Measurements from ENCODE around the gene TIPARP. TPM values are rescaled to one million over a fixed set of nuclear protein-coding genes. Genes with fewer than 3 reads are reported as not detected.

The TIPARP gene
- total RNA-seq, 1 experiment from 2014 or later: 15.8 TPM

DNA sequence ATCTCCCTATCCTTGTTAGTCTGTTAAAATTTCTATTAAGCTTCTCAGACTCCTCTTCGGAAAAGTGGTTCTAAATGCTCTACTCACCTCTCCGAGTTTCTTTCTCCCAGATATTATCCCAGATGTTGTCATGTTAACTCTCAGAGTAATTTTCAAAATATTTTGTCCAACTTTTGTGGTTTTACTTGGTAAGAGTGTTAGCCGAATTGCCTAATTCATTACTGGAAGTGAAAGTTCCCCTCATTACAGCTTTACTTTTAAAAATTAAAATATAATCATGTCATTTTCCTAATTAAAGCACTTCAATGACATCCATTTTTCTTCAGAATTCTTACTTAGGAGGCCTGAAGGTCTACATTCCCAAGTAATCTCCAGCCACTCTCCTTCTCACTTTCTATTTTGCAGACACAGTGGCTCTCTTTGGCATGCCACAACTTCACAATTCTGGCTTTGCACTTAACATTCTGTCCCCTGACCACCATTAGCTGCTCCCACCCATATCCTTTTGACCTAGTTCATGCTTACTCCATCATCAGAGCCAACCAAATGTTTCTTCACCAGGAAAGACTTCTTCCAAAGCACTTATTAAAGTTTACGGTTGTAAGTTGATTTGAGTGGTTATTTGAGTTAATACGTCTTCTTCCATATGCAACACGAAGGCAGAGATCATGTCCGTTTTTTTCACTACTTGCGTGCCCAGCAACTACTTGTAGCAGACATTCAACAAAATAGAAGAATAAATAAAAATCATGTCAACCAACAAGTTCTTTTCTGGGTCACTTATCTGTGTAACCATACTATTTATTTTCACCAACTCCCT lies 10.2 kb upstream of the TIPARP start:
- Mint-ChIP-seq H3K4me1 (ENCODE audit: low read depth, unreplicated experiment) (peaks cover 12% of the 10 kb centered on the region), H3K27me3 (ENCODE audit: insufficient read depth, unreplicated experiment) (no peaks in the 10 kb centered on the region), H3K36me3 (ENCODE audit: insufficient read depth, unreplicated experiment) (no peaks in the 10 kb centered on the region), H3K4me3 (ENCODE audit: unreplicated experiment) (no peak overlapping the region), H3K9me3 (ENCODE audit: unreplicated experiment) (no peaks in the 10 kb centered on the region), H3K27ac (ENCODE audit: unreplicated experiment) (no peak overlapping the region)
- Histone ChIP-seq H3K4me3 (ENCODE audit: low read depth, low read length) (no peak overlapping the region), H3K9me3 (no peaks in the 10 kb centered on the region), H3K4me1 (peaks cover 14% of the 10 kb centered on the region), H3K27me3 (replicated peaks; ENCODE audit: control insufficient read depth, insufficient read depth, low read length) (no peaks in the 10 kb centered on the region), H3K36me3 (ENCODE audit: control insufficient read depth, insufficient read depth, low read length) (no peaks in the 10 kb centered on the region)
- intact Hi-C loops (cut with micrococcal nuclease; ENCODE audit: unreplicated experiment): no loop called here
- CTCF ChIA-PET: no interaction called here
- no TSS peak for BruUV-seq (replicated peaks)
- POLR2A ChIA-PET: no interaction called here
- TF ChIP-seq, protein P1, sequence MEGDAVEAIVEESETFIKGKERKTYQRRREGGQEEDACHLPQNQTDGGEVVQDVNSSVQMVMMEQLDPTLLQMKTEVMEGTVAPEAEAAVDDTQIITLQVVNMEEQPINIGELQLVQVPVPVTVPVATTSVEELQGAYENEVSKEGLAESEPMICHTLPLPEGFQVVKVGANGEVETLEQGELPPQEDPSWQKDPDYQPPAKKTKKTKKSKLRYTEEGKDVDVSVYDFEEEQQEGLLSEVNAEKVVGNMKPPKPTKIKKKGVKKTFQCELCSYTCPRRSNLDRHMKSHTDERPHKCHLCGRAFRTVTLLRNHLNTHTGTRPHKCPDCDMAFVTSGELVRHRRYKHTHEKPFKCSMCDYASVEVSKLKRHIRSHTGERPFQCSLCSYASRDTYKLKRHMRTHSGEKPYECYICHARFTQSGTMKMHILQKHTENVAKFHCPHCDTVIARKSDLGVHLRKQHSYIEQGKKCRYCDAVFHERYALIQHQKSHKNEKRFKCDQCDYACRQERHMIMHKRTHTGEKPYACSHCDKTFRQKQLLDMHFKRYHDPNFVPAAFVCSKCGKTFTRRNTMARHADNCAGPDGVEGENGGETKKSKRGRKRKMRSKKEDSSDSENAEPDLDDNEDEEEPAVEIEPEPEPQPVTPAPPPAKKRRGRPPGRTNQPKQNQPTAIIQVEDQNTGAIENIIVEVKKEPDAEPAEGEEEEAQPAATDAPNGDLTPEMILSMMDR (IDR thresholded peaks at IDR 0.05; ENCODE audit: insufficient read depth in 1 of 2, low read depth in 1 of 2, low read length in 1 of 2, severe bottlenecking in 1 of 2, unreplicated experiment in 1 of 2): no peak
- no peak for DNase-seq

DNA sequence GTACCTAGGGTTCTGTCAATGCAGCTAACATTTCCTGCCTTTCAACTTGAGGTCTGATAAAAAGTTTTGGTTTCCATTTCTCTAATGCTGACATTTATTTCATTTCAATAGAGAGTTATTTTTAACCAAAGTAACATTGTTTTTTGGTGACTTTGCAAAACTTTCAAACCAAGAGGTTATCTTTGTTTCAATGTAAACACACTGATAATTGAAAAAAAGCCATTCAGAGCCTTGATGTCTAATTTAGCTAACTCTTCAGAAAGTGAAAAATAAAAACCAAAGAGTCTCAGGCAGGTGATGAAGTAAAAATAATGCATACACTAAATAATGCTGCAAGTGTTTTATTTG lies 9.6 kb upstream of the TIPARP start:
- H3K4me3 ChIP-seq (ENCODE audit: low read depth, low read length): no peak overlapping the region
- no peaks in the 10 kb centered on the region for H3K27me3 ChIP-seq (replicated peaks; ENCODE audit: control insufficient read depth, insufficient read depth, low read length)
- BruUV-seq (replicated peaks): no TSS peak
- no peaks in the 10 kb centered on the region for H3K9me3 ChIP-seq
- Mint-ChIP-seq H3K27ac (ENCODE audit: unreplicated experiment) (no peak overlapping the region), H3K9me3 (ENCODE audit: unreplicated experiment) (no peaks in the 10 kb centered on the region), H3K27me3 (ENCODE audit: insufficient read depth, unreplicated experiment) (no peaks in the 10 kb centered on the region), H3K4me3 (ENCODE audit: unreplicated experiment) (no peak overlapping the region), H3K4me1 (ENCODE audit: low read depth, unreplicated experiment) (peaks cover 12% of the 10 kb centered on the region), H3K36me3 (ENCODE audit: insufficient read depth, unreplicated experiment) (no peaks in the 10 kb centered on the region)
- ChIA-PET CTCF (no interaction called here), POLR2A (no interaction called here)
- no peaks in the 10 kb centered on the region for H3K36me3 ChIP-seq (ENCODE audit: control insufficient read depth, insufficient read depth, low read length)
- no peak for DNase-seq
- intact Hi-C loops (cut with micrococcal nuclease; ENCODE audit: unreplicated experiment): no loop called here
- peaks cover 14% of the 10 kb centered on the region for H3K4me1 ChIP-seq
- TF ChIP-seq, protein P1 (IDR thresholded peaks at IDR 0.05; ENCODE audit: insufficient read depth in 1 of 2, low read depth in 1 of 2, low read length in 1 of 2, severe bottlenecking in 1 of 2, unreplicated experiment in 1 of 2): no peak

DNA sequence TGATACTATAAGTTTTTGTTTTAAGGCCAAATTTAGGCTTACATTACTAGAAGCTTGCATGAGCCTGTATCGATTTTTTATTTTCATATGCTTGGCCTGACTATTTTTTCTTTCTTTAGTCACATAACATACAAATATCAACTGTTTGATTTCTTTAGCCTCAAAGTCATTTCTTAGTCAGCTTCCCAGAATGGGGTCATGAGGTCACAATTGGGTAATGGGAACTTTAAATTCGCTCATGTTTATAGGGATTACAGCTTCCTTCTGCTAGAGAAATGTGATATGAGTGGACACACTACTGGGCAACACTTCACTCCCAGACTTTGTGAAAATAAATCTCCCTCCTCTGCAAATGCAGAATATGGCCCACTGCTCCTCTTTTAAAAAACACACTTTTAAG lies 9.1 kb upstream of the TIPARP start:
- H3K9me3 Mint-ChIP-seq (ENCODE audit: unreplicated experiment): no peaks in the 10 kb centered on the region
- ChIA-PET POLR2A (no interaction called here), CTCF (no interaction called here)
- no peak overlapping the region for H3K27ac Mint-ChIP-seq (ENCODE audit: unreplicated experiment)
- no peaks in the 10 kb centered on the region for H3K36me3 ChIP-seq (ENCODE audit: control insufficient read depth, insufficient read depth, low read length)
- no peaks in the 10 kb centered on the region for H3K27me3 Mint-ChIP-seq (ENCODE audit: insufficient read depth, unreplicated experiment)
- H3K4me1 Mint-ChIP-seq (ENCODE audit: low read depth, unreplicated experiment): peaks cover 12% of the 10 kb centered on the region
- no peak overlapping the region for H3K4me3 Mint-ChIP-seq (ENCODE audit: unreplicated experiment)
- H3K27me3 ChIP-seq (replicated peaks; ENCODE audit: control insufficient read depth, insufficient read depth, low read length): no peaks in the 10 kb centered on the region
- H3K4me1 ChIP-seq: peaks cover 14% of the 10 kb centered on the region
- intact Hi-C loops (cut with micrococcal nuclease; ENCODE audit: unreplicated experiment): no loop called here
- no peaks in the 10 kb centered on the region for H3K36me3 Mint-ChIP-seq (ENCODE audit: insufficient read depth, unreplicated experiment)
- H3K9me3 ChIP-seq: no peaks in the 10 kb centered on the region
- no peak for DNase-seq
- H3K4me3 ChIP-seq (ENCODE audit: low read depth, low read length): no peak overlapping the region
- no TSS peak for BruUV-seq (replicated peaks)
- TF ChIP-seq, protein P1 (IDR thresholded peaks at IDR 0.05; ENCODE audit: insufficient read depth in 1 of 2, low read depth in 1 of 2, low read length in 1 of 2, severe bottlenecking in 1 of 2, unreplicated experiment in 1 of 2): no peak
